ENCODE data around the gene ATP7B.
A peak's percentile ranks its signal among the peaks of the same experiment; 100 is the strongest.

Gene ATP7B

DNA sequence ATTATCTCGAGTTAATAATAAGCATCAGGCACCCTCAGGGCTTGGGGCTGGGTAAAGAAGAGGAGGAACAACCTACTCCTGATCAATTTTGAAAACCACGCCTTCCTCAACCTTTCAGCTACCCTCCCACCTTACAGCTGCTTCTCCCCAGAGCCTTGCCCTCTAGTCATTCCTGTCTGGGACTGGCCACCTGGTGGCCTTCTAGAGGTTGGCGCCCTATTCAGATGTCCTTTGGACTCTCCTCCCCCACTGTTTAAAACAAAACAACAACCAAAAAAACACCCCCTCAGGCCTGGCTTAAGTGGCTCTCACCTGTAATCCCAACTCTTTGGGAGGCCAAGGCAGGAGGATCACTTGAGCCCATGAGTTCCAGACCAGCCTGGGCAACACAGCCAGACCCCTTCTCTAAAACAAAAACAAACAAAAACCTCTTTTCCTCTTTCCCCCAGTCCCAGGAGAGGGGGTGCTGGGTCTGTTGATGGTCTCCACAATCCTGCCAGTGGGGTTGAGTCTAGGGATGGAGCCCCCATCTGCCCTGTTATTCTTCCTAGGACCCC, 87.2 kb downstream of the ATP7B start:
- TF ChIP-seq GATA1 (IDR thresholded peaks at IDR 0.05; ENCODE audit: low read depth, low read length) (no peak), POLR2A (IDR thresholded peaks at IDR 0.05; ENCODE audit: low read length) (no peak)
- peak; percentile 33 to 37 for DNase-seq

DNA sequence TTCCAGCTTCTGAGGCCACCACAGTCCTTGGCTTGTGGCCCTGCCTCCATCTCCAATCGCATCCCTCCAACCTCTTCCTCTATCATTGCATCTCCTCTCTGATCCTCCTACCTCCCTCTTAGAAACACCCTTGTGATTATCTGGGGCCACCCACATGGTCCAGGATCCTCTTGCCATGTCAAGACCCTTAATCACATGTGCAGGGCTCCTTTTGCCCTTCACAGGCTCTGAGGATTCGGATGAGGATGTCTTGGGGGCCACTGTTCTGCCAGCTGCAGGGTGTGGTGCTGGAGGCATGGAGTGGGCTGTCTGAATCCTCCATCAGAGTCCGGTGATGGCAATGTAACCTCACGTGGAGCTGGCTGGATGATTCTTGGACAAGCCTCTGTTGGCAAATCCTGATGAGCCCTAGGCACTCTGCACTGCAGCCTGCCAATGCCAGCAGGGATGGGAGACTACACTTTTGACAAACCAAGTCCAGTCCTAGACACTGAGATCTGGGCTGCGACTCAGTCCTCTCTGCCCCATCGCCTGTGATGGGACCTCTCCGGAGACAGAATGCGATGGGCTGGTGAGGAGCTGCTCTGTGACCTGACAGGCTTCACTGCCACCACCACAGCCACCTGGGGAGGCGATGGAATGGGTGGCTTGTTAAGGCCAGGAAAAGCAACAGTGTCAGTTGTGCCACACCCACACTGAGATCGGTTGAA, 88.3 kb downstream of the ATP7B start:
- TF ChIP-seq POLR2A (IDR thresholded peaks at IDR 0.05; ENCODE audit: low read length) (no peak), GATA1 (IDR thresholded peaks at IDR 0.05; ENCODE audit: low read depth, low read length) (no peak)
- peak in 1 of 2 experiments; percentile 21 for DNase-seq

DNA sequence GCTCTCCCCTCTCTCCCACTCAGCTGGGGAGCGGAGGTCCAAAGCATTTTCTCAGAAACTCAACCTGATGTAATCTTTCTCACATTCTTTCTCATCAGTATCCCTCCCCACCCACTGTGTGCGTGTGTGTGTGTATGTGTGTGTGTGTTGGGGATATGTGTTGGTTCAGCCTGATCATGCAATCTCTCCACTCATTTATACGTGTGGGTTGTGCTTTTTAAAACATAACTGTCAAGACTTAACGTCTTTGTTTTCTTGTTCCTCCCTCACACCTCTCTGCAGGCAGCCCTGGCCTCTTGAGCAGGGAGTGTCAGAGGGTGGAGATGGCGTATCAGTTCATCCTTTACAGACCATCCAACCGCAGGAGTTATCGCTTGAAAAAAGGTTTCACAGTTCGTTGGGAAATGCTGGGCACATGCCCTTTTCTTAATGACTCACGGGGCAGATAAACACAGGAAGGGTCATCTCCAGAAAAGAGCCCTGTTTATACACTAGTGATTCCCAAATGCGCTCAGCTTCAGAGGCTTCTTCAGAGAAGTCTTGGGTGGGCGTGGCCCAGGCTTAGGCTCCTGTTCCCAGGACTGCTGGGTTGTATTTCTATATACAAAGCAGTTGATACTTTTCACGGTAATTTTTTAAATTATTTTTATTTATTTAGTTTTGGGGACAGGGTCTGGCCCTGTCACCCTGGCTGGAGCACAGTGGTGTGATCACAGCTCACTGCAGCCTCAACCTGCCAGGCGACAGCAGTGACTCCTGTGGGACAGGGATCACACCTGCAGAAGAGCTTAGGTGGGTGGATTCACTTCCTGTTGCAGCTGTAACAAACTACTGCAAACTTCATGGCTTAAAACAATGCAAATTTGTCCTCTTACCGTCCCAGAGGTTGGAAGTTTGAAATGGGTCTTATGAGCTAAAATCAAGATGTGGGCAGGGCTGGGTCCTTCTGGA, 89.2 kb downstream of the ATP7B start:
- peak; percentile 54 to 78 for DNase-seq
- TF ChIP-seq GATA1 (IDR thresholded peaks at IDR 0.05; ENCODE audit: low read depth, low read length) = no peak
- no peak for TF ChIP-seq POLR2A (IDR thresholded peaks at IDR 0.05; ENCODE audit: low read length)

DNA sequence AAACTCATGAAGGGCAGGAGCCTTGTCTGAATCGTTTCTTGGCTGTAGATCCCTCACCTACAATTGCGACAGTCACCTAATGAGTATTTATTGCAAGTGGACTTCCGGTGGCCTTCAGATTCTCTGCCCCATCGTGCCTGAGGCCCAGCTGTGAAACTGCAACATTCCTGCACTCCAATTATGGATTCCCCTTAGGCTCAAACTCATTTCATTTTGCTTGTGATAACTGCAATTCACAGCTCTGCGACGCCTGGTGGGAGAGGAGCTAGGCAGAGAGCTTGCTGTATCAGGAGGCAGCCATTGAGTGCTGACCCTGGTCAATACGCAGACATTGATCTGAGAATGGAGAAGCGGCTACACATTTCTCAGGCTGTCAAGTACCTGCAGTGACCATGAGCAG, 90.5 kb downstream of the ATP7B start:
- TF ChIP-seq GATA1 (IDR thresholded peaks at IDR 0.05; ENCODE audit: low read depth, low read length) = no peak
- no peak for TF ChIP-seq POLR2A (IDR thresholded peaks at IDR 0.05; ENCODE audit: low read length)
- no peak for DNase-seq

DNA sequence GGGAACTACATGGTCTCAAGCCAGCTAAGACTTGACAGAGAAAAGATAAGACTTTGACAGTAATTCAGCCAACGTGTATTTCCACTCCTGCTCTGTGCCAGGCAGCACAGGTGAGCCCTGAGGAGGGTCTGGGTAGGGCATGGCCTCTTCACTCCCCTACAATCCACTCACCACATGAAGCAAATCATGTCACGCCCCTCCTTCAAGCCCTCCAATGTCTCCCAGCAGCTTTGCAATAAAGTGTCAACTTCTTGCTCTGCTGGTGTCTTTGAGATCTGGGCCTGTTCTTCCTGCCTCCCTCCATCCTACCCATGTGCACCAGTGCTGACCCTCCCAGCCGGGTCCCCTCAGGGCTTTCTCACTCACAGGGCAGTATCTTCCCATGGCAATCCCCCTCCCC, 91.0 kb downstream of the ATP7B start:
- TF ChIP-seq GATA1 (IDR thresholded peaks at IDR 0.05; ENCODE audit: low read depth, low read length) (no peak), POLR2A (IDR thresholded peaks at IDR 0.05; ENCODE audit: low read length) (no peak)
- no peak for DNase-seq

DNA sequence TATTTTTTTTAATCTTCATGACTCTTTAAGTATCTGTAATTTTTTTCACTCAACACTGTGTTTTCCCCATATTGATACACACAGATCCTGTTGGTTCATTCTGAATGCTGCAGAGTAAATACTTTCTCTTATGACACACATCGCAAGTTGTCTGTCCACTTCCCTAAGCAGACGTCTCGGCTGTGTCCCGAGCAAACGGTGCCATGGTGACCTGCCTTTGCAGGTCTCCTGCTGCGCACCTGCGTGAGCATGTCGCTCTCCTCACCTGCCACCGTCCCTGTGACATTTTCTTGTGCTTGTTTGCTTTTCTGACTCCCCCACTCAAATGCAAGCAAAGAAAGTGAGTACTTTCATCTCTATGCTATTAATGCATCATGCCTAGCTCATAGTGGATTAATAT, 91.7 kb downstream of the ATP7B start:
- no peak for DNase-seq

DNA sequence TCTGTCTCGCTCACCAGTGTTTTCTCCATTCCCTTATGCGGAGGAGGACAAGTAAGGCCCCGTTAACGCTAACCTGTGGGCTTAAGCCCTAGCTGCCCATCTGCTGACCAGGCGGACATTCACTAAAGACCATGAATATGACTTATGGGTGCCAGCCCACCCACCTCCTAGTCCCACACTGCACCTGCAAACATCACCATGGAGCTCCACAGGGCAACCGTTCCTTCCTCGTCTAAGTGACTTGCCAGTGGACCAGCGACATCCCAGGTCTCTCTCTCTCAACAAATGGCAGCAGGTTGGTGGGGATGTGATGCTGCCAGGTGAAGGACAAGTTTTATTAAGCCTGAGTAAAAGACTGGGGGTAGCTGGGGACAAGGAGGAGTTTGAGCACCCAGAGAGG, 94.3 kb downstream of the ATP7B start:
- TF ChIP-seq POLR2A (IDR thresholded peaks at IDR 0.05; ENCODE audit: low read length) = no peak
- no peak for TF ChIP-seq GATA1 (IDR thresholded peaks at IDR 0.05; ENCODE audit: low read depth, low read length)
- DNase-seq = no peak

More for the DNA sequence above, 91.7 kb downstream of the ATP7B start:
- TF ChIP-seq POLR2A (IDR thresholded peaks at IDR 0.05; ENCODE audit: low read length) = no peak
- TF ChIP-seq GATA1 (IDR thresholded peaks at IDR 0.05; ENCODE audit: low read depth, low read length) = no peak

DNA sequence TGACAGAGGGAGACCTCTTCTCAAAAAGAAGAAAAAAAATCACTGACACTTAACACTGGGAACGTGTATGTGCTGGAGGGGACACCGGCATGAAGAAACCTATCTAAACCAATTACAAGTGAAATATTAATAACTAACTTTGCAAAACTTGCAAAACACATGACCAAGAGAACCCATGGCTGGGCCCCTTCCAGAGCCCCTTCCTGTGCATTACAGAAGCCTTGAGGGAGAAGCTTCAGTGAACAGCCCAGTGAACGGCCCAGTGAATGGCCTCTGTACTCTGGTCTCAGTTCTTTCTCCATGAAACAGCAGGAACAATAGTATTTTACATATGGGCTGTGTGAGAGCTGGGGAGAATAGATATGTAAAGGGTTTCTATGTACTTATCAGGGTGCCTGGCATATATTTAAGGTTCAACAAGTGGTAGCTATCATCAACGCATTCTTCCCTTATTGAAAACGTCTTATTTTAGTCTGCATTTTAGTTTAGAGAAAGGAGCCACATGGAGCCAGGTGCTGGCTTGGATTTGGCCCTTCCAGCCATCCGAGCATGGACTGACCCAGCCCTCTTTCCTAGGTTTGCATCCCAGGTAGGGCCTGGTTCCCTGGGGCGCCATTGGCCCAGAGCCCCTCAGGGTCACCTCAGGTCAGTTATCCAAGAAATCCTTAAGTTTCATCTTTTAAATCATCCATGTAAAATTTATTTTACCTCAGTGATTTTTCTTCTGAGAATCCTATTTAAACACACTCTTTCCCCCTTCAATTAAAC, 95.0 kb downstream of the ATP7B start:
- DNase-seq = no peak
- TF ChIP-seq POLR2A (IDR thresholded peaks at IDR 0.05; ENCODE audit: low read length) (no peak), GATA1 (IDR thresholded peaks at IDR 0.05; ENCODE audit: low read depth, low read length) (no peak)

DNA sequence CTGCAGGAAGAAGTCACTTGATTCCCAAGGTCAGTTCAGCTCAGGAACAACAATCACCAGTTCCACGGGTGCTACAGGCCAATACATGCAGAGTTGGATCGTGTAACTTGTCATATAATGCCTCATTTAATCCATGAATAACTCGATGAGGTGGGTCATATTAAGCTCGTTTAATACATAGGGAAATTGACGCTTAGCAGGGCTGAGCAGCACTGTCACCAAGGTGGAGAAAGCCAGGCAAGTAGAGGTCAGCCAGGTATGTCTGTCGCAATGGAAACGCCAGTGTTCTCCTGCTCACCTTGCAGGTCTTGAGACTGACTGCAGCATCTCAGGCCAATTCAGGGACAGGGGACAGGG, 97.1 kb downstream of the ATP7B start:
- TF ChIP-seq GATA1 (IDR thresholded peaks at IDR 0.05; ENCODE audit: low read depth, low read length) = no peak
- TF ChIP-seq POLR2A (IDR thresholded peaks at IDR 0.05; ENCODE audit: low read length) = no peak

DNA sequence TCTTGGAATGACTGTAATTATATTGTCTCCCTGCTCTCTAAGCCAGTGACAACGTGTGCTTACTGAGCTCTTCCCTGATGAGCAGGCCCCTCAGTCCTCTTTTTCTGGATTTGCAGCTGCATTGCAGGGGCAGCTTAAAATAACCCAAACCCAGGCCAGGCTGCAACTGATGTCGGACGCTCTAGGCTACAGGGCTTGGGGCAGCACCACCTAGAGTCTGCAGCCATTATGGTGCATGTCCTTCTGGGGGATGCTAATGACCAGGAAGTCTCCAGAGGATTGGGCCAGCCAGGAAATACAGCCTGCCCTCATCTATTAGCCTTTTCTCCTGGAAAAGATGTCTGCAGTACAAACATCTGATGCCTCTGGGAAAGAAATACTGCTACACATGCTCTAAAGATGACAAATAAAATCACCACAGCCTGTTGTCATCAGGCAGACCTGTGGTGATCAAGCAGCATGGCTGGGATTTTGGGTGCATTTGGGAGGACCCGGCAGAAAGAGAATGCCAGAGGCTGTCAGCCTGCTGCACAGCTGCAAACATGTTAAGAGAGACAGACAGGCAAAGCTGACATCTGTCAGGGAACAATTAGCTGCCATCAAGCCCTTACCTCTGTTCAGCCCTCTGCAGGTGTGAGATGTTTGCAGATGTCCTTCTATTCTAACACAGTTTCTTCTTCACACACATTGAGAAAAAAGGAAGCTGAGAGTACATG, 97.7 kb downstream of the ATP7B start:
- TF ChIP-seq GATA1 (IDR thresholded peaks at IDR 0.05; ENCODE audit: low read depth, low read length) (no peak), POLR2A (IDR thresholded peaks at IDR 0.05; ENCODE audit: low read length) (no peak)
- DNase-seq = no peak

More for the DNA sequence above, 97.1 kb downstream of the ATP7B start:
- DNase-seq = no peak

DNA sequence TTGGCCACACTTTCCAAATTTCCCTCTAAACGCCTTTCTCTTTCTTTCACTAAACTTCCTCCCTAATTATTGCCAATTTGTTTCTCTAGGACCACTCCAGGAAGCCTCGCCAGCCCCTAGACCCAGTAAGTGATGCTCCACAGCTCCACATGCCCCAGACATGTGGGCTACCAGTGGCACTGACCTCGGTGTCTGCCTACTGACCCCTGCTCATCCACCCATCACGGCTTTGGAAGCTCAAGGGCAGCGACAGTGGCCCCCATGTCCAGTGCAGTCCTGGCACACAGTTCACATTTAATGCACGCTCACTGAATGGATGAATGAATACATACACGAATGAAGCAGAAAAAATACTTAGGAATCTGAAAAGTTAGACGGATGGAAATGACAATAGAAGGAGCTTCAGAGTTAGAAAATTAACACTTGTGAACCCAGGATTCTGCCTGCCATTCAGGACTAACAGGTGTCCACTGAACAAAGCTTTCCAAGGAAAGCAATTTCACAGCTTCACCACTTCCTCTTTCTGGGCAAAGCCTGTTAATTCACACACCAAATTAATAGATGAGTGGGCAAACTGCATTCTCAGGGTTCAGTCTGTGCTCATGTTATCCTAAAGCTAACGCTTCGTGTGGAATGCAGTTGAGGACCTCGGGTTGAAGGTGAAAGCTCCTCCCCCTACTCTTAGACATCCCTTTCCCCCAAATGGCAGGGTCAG, 98.6 kb downstream of the ATP7B start:
- DNase-seq = no peak
- no peak for TF ChIP-seq POLR2A (IDR thresholded peaks at IDR 0.05; ENCODE audit: low read length)
- no peak for TF ChIP-seq GATA1 (IDR thresholded peaks at IDR 0.05; ENCODE audit: low read depth, low read length)

DNA sequence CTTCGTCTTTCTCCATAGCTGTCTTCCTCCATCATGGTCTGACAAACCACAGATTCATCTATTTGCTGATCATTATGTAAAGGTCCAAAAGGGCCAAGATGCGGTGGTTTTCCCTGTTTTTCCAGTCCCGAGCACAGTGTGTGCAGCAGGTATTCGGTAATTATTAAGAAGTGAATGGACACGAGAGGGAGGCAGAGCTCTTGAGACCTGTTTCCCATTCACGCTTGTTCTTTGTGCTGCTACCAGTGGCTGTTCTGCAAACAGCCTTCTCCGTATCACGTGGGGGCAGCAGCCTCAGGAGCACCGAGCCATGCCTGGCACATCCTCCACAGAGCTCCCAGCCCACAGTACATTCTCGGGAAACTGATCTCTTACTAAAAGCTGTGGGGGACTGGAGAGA, 99.2 kb downstream of the ATP7B start:
- TF ChIP-seq POLR2A (IDR thresholded peaks at IDR 0.05; ENCODE audit: low read length) (no peak), GATA1 (IDR thresholded peaks at IDR 0.05; ENCODE audit: low read depth, low read length) (no peak)
- no peak for DNase-seq
